GM18907 (cell line): ENCODE results near the gene SH3RF3.

Source experiments
- ATAC-seq: cut with Tn5 transposase; IDR thresholded peaks from one replicate; pipeline ENCODE4 v1.9.1; 2021; ENCODE audit warnings: mild to moderate bottlenecking, moderate library complexity; ENCODE audit not compliant: unreplicated experiment

Gene SH3RF3

DNA sequence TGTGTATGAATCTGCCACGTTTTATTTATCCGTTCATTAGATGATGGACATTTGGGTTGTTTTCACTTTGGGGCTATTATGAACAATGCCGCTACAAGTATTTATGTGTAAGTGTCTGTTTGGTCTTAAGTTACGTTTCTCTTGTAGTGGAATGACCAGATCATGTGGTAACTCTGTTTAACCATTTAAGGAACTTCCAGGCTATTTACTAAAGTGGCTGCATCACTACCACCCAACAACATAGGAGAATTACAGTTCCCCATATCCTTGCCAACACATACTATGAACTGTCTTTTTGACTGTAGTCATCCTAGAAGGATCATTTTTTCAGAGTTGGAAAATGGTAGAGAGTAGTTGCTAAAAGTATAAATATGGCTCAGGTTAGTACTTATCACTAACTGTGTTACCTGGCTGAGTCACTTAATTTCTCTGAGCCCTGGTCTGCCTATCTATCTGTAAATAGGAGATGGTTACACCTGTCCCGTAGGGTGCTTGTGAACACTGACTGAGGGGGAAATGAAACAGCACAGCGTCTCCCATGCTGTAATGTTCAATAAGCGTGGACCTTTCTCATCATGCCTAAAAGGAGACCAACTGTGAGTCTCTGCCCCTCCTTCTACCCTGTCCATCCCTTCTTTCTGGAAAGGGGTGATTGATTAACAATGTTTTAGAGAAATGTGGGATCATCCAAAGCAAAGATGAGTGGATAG is 103.1 kb downstream of the SH3RF3 start:
- no peak for ATAC-seq

DNA sequence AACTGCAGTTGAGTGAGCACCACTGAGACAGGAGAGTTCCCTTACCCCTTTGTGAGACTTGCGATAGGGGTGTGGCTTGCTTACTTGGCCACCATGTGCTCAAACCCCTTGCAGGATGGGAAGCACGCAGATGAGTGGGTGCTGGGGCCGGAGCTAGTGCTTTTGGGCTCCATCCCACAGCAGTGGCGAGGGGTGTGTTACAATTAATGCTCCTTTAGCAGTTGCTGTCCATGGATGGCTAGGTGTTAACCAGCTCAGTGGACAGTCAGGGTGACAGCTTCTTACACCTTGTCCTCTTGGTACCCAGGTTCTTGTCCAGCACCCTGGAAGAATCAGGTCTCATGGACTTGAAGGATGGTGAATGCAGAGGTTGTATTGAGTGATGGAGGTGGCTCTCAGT is 103.9 kb downstream of the SH3RF3 start:
- no peak for ATAC-seq

DNA sequence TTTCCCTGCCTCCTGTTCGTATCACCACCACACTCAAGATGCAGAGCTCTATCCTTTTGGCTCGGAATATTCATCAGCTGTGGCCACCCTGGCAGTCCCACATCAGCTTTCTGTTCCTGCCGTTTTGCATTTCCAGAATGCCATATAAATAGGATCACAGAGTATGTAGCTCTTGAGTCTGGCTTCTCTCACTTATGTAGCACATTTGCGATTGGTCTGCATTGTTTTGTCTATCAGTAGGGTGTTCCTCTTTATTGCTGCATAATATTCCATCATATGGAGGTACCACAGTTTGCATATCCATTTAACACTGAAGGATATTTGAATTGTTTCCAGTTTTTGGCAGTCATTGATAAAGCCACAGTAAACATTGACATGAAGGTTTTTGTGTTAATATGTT is 104.6 kb downstream of the SH3RF3 start:
- ATAC-seq: no peak

DNA sequence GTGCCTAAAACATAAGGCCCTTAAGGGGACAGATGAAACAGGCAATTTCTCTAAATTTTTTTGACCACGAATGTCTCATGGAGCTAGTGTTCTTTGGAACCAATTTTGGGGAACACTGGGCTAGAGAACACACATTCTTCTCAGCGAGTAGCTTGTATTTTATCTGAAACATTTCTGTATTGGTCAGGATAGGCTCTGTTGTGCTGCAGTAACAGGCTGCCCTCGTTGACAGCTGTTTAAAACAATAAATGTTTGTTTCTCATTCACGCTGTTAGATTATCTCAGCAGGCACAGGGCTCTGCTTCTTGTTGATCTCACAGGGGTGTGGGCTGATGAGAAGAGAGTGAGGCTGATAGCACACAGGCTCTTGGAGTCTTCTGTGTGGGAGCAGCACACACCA is 105.3 kb downstream of the SH3RF3 start:
- ATAC-seq: no peak

DNA sequence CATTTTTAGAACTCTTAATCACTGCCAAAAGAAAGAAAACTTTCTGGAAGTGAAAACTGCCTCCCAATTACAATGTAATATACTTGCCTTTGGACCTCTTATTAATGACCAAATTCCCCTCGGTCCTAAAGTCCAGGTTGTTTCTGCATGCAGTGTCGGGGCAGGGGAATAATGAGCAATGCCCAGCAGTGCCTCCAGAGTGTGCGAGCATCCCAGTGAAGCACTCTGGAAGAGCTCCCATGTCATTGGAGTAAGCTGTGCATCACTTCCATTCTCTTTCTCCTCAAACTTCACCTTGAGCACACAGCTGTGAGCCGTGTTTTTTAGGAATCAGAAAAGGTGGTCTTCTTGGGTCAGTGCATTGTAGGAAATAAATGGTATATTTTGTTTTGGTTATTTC is 107.1 kb downstream of the SH3RF3 start:
- ATAC-seq: no peak

DNA sequence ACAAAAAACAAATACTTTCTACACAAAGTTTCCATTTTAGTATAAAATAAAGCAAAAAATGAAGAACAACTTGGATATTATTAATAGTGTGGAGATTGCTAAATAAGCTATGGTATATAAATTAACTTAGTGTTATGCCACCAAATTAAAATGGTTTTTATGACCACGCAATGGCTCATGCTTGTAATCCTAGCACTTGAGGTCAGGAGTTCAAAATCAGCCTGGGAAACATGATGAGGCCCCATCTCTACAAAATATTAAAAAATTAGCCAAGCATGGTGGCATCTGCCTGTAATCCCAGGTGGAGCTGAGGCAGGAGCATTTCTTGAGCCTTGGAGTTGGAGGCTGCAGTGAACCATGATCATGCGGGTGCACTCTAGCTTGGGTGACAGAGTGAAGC is 108.8 kb downstream of the SH3RF3 start:
- no peak for ATAC-seq

DNA sequence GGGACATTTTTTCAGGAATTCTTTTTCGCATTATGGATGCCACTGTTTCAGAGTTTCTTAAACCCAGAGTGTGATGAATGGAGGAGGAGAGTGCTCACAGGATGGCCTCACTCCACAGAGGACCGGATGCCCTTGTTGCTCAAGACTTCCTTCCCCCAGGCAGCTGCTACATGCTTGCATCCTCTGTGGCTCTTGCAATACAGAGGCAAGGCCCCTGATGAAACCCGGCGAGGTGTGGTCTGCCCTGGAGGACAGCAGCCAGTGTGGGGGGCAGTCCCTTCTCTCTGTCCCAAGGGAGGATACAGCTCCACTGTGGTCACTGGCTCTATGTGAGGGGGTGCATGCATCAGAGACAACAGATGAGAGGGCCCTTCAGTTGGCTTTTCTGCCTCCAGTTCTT is 109.6 kb downstream of the SH3RF3 start:
- peak; percentile 97 for ATAC-seq

DNA sequence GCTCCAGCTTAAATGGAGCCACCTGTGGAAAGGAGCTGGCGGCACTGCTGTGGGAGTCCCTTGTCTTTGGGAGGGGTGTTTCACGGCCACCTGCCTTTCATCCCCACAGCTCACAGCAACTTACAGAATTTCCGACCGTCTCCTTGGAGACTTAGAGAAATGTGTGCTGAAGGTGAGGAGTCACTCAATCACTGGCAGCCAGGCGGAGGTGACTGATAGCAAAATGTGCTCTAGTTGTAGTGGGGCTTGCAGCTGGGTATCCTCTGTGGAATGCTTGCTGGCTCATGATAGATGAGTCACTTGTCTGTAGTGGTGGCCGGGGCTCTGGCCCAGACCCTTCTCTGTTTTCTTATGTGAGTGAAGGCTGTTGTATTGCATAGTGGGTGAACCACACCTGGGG is 110.7 kb downstream of the SH3RF3 start:
- ATAC-seq: no peak

DNA sequence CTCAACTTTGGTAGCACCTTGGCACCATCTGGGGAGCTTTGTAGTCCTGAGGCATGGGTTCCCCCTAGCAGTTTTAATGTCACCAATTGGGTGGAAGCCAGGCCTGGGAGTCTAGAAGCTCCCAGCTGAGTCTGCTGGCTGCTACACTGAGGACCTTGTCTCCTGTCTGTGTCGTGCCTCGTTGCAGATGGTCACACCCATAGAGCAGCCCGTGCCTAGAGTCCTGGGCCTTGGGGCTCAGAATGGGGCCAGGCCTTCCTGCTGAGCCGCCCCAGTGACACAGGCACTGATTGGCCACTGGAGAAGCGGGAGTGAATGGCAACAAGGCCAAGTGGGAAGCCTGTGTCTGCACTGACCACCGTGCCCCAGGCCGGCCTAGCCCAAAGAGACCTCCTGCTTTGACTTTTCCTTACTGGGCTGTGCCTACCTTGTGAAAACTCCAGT is 113.2 kb downstream of the SH3RF3 start:
- ATAC-seq: no peak

DNA sequence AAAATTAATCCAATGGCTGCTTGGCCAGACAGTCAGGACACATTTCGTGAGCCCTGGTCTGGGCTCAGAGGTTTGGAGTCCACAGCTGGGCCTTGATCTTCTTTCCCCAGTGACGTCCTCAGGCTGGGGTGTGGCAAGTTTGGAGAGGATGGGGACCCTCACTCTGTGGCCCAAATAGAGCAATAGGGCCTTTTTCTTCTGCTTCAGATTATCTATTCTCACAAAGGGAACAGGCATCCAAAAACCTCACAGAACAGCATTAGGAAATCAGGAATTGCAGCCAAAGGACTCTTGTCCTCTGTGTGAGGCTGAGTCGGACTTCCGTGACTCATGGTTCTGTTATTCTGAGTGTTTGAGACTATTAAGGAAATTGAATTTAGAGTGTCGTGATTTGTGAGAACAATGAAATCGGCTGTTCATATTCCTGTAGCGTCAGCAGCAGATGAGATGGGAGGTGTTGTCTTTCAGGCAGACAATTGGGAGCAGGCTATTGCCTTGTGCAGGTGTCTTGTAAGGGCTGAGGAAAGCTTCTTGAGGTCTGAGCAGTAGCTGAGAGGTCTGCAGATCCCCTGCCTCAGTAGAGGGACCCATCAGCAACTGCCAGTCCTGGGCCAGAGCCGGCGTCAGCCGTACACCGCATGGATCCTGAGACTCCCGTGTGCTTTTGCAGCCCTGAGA is 113.8 kb downstream of the SH3RF3 start:
- no peak for ATAC-seq

DNA sequence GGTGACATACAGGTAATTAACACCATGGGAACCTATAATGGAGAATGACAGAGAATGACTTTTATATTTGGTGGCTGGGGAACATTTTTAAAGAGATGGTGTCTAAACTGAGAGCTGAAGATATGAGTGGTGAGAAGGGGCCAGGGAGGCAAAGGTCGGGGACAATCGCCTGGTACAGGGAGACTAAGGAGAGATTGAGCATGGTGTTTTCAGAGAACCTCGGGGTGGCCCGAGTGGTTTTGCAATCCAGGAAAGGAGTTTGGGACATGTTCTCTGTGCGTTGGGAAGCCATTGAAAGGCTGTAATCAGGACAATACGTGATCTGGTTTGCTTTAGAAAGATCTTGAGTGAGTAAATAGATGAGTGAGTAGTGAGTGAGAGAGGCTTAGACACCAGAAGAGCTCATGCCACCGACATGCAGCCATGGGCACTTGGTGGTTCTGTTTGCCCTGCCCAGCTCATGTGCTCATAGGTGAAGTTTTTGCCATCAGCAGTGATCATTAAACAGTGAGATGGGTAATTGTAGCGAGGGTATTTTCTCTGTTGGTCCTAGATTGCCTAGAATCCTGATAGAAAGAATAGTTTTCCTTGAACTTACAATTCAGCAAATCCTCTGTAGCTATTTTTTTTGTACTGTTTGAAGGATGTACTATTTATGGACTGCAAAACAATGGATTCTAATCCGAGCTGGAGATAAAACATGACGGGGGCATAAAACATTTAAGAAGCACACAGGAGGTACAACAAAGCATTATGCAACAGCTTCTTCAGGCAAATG is 114.7 kb downstream of the SH3RF3 start:
- ATAC-seq: no peak

DNA sequence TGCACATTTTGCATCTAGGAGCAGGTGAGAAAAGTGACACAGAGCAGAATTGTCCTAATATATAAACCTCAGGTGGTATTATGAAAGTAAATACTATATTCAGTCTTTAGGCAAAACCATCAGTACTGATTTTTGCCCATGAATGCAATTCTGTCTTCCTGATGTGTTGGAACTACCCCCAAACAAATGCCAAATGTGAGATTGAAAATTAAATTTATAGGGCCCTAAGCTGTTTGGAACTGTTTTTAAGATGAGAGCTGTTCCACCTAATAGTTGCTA is 115.2 kb downstream of the SH3RF3 start:
- ATAC-seq: no peak

DNA sequence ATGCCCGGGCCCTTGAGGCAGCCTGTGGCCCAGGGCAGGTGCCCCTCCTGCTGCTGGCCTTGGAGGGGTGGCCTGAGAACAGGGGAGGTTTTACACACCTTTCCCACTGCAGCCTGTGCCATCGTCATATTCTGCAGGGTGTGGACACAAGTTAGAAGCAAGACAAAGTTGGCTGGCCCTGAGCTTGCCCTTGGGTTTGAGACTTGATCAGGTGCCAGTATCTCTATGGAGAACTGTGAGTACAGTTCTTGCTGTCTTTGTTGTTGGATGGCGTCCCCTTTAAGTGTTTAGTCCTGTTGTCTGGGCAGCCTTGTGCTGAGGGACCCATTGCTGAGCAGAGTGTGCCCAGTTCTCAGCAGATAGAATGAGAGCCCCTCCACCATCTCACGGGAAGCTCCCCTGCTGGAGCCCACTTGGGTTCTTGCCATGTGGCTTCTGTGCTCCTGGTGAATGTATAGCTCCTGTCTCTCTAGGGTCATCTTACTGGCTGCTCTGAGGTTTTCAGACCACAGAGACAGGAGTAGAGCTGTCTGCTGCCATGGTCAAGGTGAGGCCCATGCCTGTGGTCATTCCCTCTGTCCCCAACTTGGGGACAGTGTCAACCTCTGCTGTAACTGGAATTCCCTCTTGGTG is 115.9 kb downstream of the SH3RF3 start:
- ATAC-seq: no peak

DNA sequence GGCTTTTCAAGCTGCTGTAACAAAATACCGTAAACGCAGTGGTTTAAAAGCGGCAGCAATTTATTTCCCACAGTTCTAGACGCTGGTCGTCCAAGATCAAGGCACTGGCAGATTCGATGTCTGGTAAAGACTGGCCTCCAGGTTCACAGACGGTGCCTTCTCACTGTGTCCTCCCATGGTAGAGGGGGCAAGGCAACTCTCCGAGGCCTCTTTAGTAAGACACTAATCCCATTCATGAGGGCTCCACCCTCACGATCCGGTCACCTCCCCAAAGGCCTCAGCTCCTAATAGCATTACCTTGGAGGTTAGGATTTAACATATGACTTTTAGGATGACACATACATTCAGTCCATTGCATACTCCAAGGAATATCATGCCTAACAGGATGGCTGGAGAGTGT is 117.2 kb downstream of the SH3RF3 start:
- no peak for ATAC-seq

DNA sequence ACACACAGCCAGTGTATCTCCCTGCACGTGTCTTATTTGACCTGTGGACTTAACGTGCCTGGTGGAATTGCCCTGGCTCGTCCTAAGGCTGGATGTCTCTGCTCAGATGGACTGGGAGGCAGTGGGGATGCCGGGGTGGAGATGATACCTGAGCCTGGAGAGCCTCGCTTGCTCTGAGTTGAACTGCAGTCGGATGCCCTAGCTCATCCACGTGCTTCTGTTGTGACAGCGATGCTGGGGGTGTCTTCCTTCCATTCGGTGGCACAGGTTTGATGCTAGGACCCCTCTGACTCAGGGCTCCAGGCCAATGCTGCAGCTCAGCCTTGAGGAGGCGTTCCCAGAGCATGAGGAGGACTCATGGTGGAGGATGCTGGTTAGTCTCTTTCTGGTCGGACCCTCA is 117.6 kb downstream of the SH3RF3 start:
- ATAC-seq: no peak

DNA sequence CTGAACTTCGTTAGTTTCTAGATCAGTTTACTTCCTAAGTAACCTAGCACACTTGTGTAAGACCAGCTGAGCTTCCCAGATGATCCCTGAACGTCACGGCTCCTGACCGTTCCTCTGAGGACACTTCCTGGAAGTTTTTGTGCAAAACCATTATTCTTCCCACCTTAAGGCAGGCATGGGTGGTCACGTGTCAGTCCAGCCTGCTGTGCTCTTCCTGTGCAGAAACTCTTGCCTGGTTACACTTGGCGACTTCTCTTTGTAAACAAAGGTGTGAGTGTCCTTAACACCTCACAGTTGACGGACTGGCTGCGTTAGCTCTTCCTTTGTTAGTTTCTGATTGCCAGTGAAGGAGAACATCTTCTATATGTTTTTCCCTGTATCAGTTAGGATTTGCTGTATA is 118.3 kb downstream of the SH3RF3 start:
- ATAC-seq: no peak

DNA sequence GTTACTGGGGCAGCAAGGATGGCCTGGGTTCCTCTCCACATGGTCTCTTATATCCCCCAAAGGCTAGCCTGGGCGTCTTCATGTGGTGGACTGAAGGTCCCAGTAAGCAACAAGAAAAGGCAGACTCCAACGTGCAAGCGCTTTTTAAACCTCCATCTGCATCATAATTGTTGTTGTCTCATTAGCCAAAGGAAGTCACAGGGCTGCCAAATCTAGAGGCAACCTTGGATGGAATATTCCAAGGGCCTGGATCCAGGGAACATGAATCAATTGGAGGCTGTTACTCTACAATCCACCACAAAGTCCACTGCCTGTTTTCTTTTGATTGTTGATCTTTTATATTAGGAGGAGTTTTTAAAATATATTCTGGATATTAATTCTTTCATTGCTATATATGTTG is 118.8 kb downstream of the SH3RF3 start:
- no peak for ATAC-seq

DNA sequence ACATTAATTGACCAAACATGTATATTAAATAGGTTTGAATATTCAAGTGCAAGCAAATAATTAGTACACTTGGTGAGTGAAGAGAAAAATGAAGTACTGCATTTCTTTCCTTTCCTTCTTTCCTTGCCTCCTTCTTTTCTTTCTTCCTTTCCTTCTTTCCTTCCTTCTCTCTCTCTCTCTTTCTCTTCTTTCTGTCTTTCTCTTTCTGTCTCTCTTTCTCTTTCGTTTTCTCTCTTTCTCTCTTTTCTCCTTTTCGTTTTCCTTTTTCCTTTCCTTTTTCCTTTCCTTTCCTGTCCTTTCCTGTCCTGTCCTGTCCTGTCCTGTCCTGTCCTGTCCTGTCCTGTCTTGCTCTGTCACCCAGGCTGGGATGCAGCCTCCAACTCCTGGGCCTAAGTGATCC is 119.6 kb downstream of the SH3RF3 start:
- no peak for ATAC-seq

DNA sequence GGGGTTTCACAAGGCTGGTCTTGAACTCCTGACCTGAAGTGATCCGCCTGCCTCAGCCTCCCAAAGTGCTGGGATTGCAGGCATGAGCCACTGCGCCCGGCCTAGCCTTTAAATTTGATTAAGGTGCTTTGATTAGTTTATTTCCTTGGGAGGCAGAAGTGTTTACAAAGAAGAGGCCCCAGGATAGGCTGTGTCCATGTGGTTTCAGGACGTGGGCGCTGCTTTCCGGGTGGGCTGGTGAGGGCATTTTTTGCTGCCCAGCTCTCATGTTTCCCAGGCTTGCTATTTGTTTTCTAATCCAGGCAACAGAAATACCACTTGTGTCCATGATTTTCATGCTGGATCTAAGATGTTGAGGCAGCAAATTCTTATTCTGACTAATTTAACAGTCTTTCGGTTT is 124.2 kb downstream of the SH3RF3 start:
- no peak for ATAC-seq

DNA sequence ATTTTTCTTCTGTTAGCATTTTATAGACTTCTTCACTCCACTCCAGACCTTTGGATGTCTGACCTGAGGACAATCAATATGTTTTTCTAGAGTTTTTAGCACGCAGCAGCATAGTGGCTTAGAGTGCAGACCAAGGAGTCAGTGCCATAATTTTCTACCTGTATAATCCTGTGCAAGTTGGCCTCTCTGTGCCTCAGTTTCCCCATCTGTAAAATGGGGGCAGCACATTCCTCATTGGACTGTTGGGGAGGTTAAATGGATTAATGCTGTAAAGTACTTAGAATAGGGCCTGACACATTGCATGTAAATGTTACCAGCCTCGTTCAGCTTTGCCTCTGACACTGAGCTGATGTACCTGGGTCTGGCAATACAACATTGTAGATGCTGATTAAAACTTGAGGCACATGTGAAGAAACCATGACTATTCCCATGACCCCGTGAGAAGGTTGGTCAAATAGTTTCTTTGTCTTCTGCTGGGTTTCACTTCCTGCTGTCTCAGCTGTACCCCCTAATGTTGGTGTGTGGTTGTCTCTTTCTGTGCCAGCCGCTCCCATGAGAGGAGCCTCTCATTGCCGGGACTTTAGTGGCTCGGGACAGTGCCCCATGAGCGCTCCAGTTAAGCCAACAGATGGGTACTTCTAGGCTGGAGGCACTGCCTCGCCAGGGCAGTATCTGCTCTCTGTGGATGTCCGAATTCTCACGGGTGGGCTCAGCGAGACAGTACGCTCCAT is 125.3 kb downstream of the SH3RF3 start:
- peak; percentile 85 for ATAC-seq

DNA sequence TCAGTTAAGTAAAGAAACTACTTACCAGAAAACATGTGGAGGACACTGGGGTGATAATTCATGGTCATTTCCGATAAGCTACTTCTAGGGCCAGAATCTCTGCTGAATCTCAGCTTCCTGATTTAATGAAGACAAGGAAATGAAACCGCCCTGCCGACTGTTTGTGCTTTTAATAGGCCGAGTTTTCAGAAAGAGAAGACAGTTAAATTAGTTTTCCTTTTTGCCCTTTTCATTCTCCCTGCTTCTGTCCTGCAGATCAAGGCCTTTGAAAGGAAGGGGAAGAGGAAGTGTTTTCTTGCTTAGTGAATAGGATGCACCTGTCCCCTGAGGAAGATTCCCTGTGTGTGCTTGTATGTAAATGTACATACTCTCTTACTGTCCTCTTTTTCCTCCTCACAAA is 126.6 kb downstream of the SH3RF3 start:
- ATAC-seq: no peak
